DND-41 (cell line): ENCODE measurements around the gene MYCN.

Experiments
- CTCF ChIP-seq: IDR thresholded peaks from 2 replicates; pipeline ENCODE4 v1.5.1; 2012; ENCODE audit warnings: borderline replicate concordance, low read length, moderate library complexity, mild to moderate bottlenecking; ENCODE audit not compliant: poor library complexity, severe bottlenecking; ENCODE audit errors: extremely low read depth
- EZH2 ChIP-seq: IDR thresholded peaks from 3 replicates; pipeline ENCODE4 v1.6.1; 2012; ENCODE audit warnings: borderline replicate concordance, low read depth, mild to moderate bottlenecking, moderate library complexity, low read length, inconsistent platforms; ENCODE audit not compliant: severe bottlenecking

GRCh38 chr2:15970701-15971100 is 30.4 kb downstream of the MYCN start:
- no peak for TF ChIP-seq CTCF
- TF ChIP-seq EZH2 = no peak
